Measurements from ENCODE around the gene MEIS2. TPM values are rescaled to one million over a fixed set of nuclear protein-coding genes. Genes with fewer than 3 reads are reported as not detected.

Gene MEIS2
- total RNA-seq, 1 donor, result 17.7 TPM

GRCh38 chr15:36938764-36939163, 161.6 kb downstream of the MEIS2 start:
- H3K27me3 ChIP-seq (ENCODE audit: insufficient read depth, low read length), result no peaks in the 10 kb centered on the region
- no peak overlapping the region for H3K4me2 ChIP-seq (ENCODE audit: insufficient read depth, low read length)
- H3K4me1 ChIP-seq (ENCODE audit: insufficient read depth, low read length), result peaks cover 10% of the 10 kb centered on the region
- H3K9me3 ChIP-seq (ENCODE audit: low read depth, low read length), result no peaks in the 10 kb centered on the region
- DNase-seq (ENCODE audit: insufficient read length, low spot score, missing footprints), result no peak
- H3K4me3 ChIP-seq (ENCODE audit: insufficient read depth, low read length), result no peak overlapping the region
- no peak overlapping the region for H2AFZ ChIP-seq (ENCODE audit: low read length)
- TF ChIP-seq CTCF (IDR thresholded peaks at IDR 0.05; ENCODE audit: extremely low read depth, low read depth, low read length), result no peak
- H4K20me1 ChIP-seq (ENCODE audit: insufficient read depth, low read length), result no peaks in the 10 kb centered on the region
- H3K27ac ChIP-seq (ENCODE audit: low read depth, low read length), result no peak overlapping the region
- H3K36me3 ChIP-seq (ENCODE audit: insufficient read depth, low read length), result no peaks in the 10 kb centered on the region
- H3K79me2 ChIP-seq (ENCODE audit: insufficient read depth, low read length), result no peaks in the 10 kb centered on the region

GRCh38 chr15:36938131-36938530, 162.2 kb downstream of the MEIS2 start:
- no peak for DNase-seq (ENCODE audit: insufficient read length, low spot score, missing footprints)
- Histone ChIP-seq H4K20me1 (ENCODE audit: insufficient read depth, low read length) (no peaks in the 10 kb centered on the region), H2AFZ (ENCODE audit: low read length) (no peak overlapping the region), H3K79me2 (ENCODE audit: insufficient read depth, low read length) (no peaks in the 10 kb centered on the region), H3K36me3 (ENCODE audit: insufficient read depth, low read length) (no peaks in the 10 kb centered on the region), H3K4me3 (ENCODE audit: insufficient read depth, low read length) (no peak overlapping the region), H3K9me3 (ENCODE audit: low read depth, low read length) (no peaks in the 10 kb centered on the region), H3K4me2 (ENCODE audit: insufficient read depth, low read length) (no peak overlapping the region), H3K27ac (ENCODE audit: low read depth, low read length) (no peak overlapping the region), H3K4me1 (ENCODE audit: insufficient read depth, low read length) (peaks cover 10% of the 10 kb centered on the region), H3K27me3 (ENCODE audit: insufficient read depth, low read length) (no peaks in the 10 kb centered on the region)
- TF ChIP-seq CTCF (IDR thresholded peaks at IDR 0.05; ENCODE audit: extremely low read depth, low read depth, low read length), result no peak

GRCh38 chr15:36936613-36937012, 163.7 kb downstream of the MEIS2 start:
- H2AFZ ChIP-seq (ENCODE audit: low read length), result no peak overlapping the region
- H3K27ac ChIP-seq (ENCODE audit: low read depth, low read length), result no peak overlapping the region
- DNase-seq (ENCODE audit: insufficient read length, low spot score, missing footprints), result no peak
- no peaks in the 10 kb centered on the region for H4K20me1 ChIP-seq (ENCODE audit: insufficient read depth, low read length)
- no peaks in the 10 kb centered on the region for H3K27me3 ChIP-seq (ENCODE audit: insufficient read depth, low read length)
- H3K4me3 ChIP-seq (ENCODE audit: insufficient read depth, low read length), result no peak overlapping the region
- no peak for TF ChIP-seq CTCF (IDR thresholded peaks at IDR 0.05; ENCODE audit: extremely low read depth, low read depth, low read length)
- H3K9me3 ChIP-seq (ENCODE audit: low read depth, low read length), result no peaks in the 10 kb centered on the region
- H3K79me2 ChIP-seq (ENCODE audit: insufficient read depth, low read length), result no peaks in the 10 kb centered on the region
- H3K4me1 ChIP-seq (ENCODE audit: insufficient read depth, low read length), result peaks cover 10% of the 10 kb centered on the region
- no peaks in the 10 kb centered on the region for H3K36me3 ChIP-seq (ENCODE audit: insufficient read depth, low read length)
- peak overlapping the region; percentile 11 for H3K4me2 ChIP-seq (ENCODE audit: insufficient read depth, low read length)

GRCh38 chr15:36933255-36933990, 166.9 kb downstream of the MEIS2 start:
- Histone ChIP-seq H3K79me2 (ENCODE audit: insufficient read depth, low read length) (no peaks in the 10 kb centered on the region), H3K27ac (ENCODE audit: low read depth, low read length) (no peak overlapping the region), H4K20me1 (ENCODE audit: insufficient read depth, low read length) (no peaks in the 10 kb centered on the region), H3K4me3 (ENCODE audit: insufficient read depth, low read length) (no peak overlapping the region), H3K4me1 (ENCODE audit: insufficient read depth, low read length) (peaks cover 10% of the 10 kb centered on the region), H3K4me2 (ENCODE audit: insufficient read depth, low read length) (no peak overlapping the region), H3K27me3 (ENCODE audit: insufficient read depth, low read length) (no peaks in the 10 kb centered on the region), H3K36me3 (ENCODE audit: insufficient read depth, low read length) (no peaks in the 10 kb centered on the region), H2AFZ (ENCODE audit: low read length) (no peak overlapping the region), H3K9me3 (ENCODE audit: low read depth, low read length) (no peaks in the 10 kb centered on the region)
- TF ChIP-seq CTCF (IDR thresholded peaks at IDR 0.05; ENCODE audit: extremely low read depth, low read depth, low read length), result no peak
- no peak for DNase-seq (ENCODE audit: insufficient read length, low spot score, missing footprints)
